Endothelial cell of umbilical vein (primary cell): Measurements from ENCODE around the gene EXOC7. TPM values are rescaled to one million over a fixed set of nuclear protein-coding genes. Genes with fewer than 3 reads are reported as not detected.

ENCODE experiments used
- BruUV-seq: library from RNA; stranded (reverse); fragments of 400-500 nt; replicated peaks from 2 replicates; lab custom pipeline; 2021; lab: Mats Ljungman, UMichigan
- CTCF ChIA-PET: fragments of 300-600, 350-600 bp; sonication (Branson Sonifier 250); formaldehyde crosslinking; loops from one replicate; lab custom pipeline; 2021; ENCODE audit warnings: antibody characterized with exemption, inconsistent platforms; lab: Charles Lee
- POLR2A ChIA-PET: fragments of 300-600, 350-600 bp; sonication (Branson Sonifier 250); formaldehyde crosslinking; loops from one replicate; lab custom pipeline; 2021; ENCODE audit warnings: antibody characterized with exemption, inconsistent platforms; lab: Charles Lee
- DNase-seq: peaks from one replicate; pipeline ENCODE4 v3.0.0-alpha.2; 2011; ENCODE audit warnings: low read depth, low spot score
- FAIRE-seq: peaks from 2 replicates; lab custom pipeline; 2011; peaks lifted over from hg19 to GRCh38; lab: Jason Lieb, UNC
- H2AFZ ChIP-seq: 2 replicates; pipeline ENCODE4 v1.6.0; 2012; ENCODE audit warnings: low read depth, low read length, control low read depth, inconsistent platforms
- H3K27ac ChIP-seq: 2 replicates; pipeline ENCODE4 v1.5.1; 2011; ENCODE audit warnings: low read depth, mild to moderate bottlenecking, control low read depth, low read length, moderate library complexity; ENCODE audit not compliant: insufficient read depth
- H3K27me3 ChIP-seq, 2 experiments: 2 replicates each; pipeline versions ENCODE4 v1.6.0 to v1.6.1; 2011; ENCODE audit warnings: low read length in 2 of 2, mixed read lengths in 1 of 2; ENCODE audit not compliant: control insufficient read depth in 2 of 2, insufficient read depth in 2 of 2
- H3K36me3 ChIP-seq, 2 experiments: 2 replicates in 1 of 2; 3 replicates in 1 of 2; pipeline ENCODE4 v1.5.1; 2011; ENCODE audit warnings: low read length in 2 of 2, mild to moderate bottlenecking in 1 of 2, moderate library complexity in 1 of 2; ENCODE audit not compliant: control insufficient read depth in 2 of 2, insufficient read depth in 2 of 2; ENCODE audit errors: extremely low read depth in 1 of 2
- H3K4me1 ChIP-seq: 3 replicates; pipeline ENCODE4 v1.5.1; 2011; ENCODE audit warnings: mild to moderate bottlenecking, low read length; ENCODE audit not compliant: control insufficient read depth, insufficient read depth; ENCODE audit errors: extremely low read depth
- H3K4me2 ChIP-seq: 2 replicates; pipeline ENCODE4 v1.6.1; 2011; ENCODE audit warnings: low read length, control low read depth, mixed read lengths; ENCODE audit not compliant: insufficient read depth
- H3K4me3 ChIP-seq, 3 experiments: fragments of 200-600 bp in 1 of 3; sonication (generic), shearing (Covaris generic) in 1 of 3; replicated peaks in 1 of 3; 2 replicates each; pipeline ENCODE4 v1.5.1; 2011 to 2016; ENCODE audit warnings: control low read depth in 3 of 3, low read length in 3 of 3, mild to moderate bottlenecking in 2 of 3, inconsistent platforms in 1 of 3, low read depth in 1 of 3, moderate library complexity in 1 of 3; ENCODE audit not compliant: insufficient read depth in 1 of 3
- H3K79me2 ChIP-seq: 2 replicates; pipeline ENCODE4 v1.6.0; 2012; ENCODE audit warnings: low read length, inconsistent platforms; ENCODE audit not compliant: control insufficient read depth, insufficient read depth
- H3K9ac ChIP-seq: replicated peaks from 2 replicates; pipeline ENCODE3; 2011; ENCODE audit warnings: low read length, control low read depth; ENCODE audit not compliant: insufficient read depth; ENCODE audit errors: extremely low read depth
- H3K9me1 ChIP-seq: replicated peaks from 3 replicates; pipeline ENCODE4 v1.6.0; 2011; ENCODE audit warnings: mild to moderate bottlenecking, low read length; ENCODE audit not compliant: control insufficient read depth, insufficient read depth; ENCODE audit errors: extremely low read depth
- H3K9me3 ChIP-seq: replicated peaks from 2 replicates; pipeline ENCODE4 v1.5.1; 2012; ENCODE audit warnings: low read length, inconsistent platforms; ENCODE audit not compliant: control insufficient read depth, insufficient read depth
- H4K20me1 ChIP-seq: replicated peaks from 2 replicates; pipeline ENCODE3; 2011; ENCODE audit warnings: mild to moderate bottlenecking, low read length; ENCODE audit not compliant: control insufficient read depth, insufficient read depth; ENCODE audit errors: extremely low read depth
- FOS ChIP-seq: IDR thresholded peaks from 2 replicates; pipeline ENCODE4 v1.6.1; 2011; ENCODE audit warnings: mild to moderate bottlenecking, low read length, moderate library complexity, borderline replicate concordance; ENCODE audit not compliant: insufficient read depth
- JUN ChIP-seq: IDR thresholded peaks from 2 replicates; pipeline ENCODE4 v1.6.1; 2011; ENCODE audit warnings: borderline replicate concordance, low read depth; ENCODE audit not compliant: insufficient read length, insufficient read depth
- MAX ChIP-seq: IDR thresholded peaks from 2 replicates; pipeline ENCODE4 v1.6.1; 2011; ENCODE audit not compliant: insufficient read depth, insufficient read length
- MYC ChIP-seq: IDR thresholded peaks from one replicate; pipeline ENCODE4 v1.6.1; 2011; ENCODE audit warnings: mild to moderate bottlenecking, low read depth, low read length
- POLR2A ChIP-seq: IDR thresholded peaks from 2 replicates; pipeline ENCODE4 v1.6.1; 2012; ENCODE audit warnings: low read depth, mild to moderate bottlenecking, control low read depth, low read length
- dilution Hi-C: fragments of 300-500 bp; cut with MboI; formaldehyde crosslinking; loops from one replicate; pipeline ENCODE4 v1.15.0; 2019; ENCODE audit warnings: low sequenced_read_pairs; ENCODE audit not compliant: extremely low pct_ligation_motif_present
- intact Hi-C: fragments of 100-400 bp; cut with micrococcal nuclease; formaldehyde crosslinking; loops from one replicate; pipeline ENCODE4 v1.10.0; 2022
- polyA plus RNA-seq, 4 experiments: library from polyadenylated mRNA; depleted of rRNA in 3 of 4; stranded (reverse) in 3 of 4; unstranded in 1 of 4; fragments of >200 nt; gene quantifications; 2 replicates each; pipeline versions ENCODE4 v1.2.1 to v1.2.3, GENCODE V29; 2011 to 2012; ENCODE audit warnings: missing spikeins in 1 of 4
- total RNA-seq: library from RNA; stranded (reverse); gene quantifications from 2 replicates; pipeline ENCODE4 v1.2.3, GENCODE V29; 2021
- TF ChIP-seq, protein P1 (sequence below), 2 donors: IDR thresholded peaks; 1 replicate in 1 of 2; 2 replicates in 1 of 2; pipeline ENCODE4 v1.5.1; 2011; ENCODE audit warnings: low read length in 2 of 2, mild to moderate bottlenecking in 2 of 2, moderate library complexity in 2 of 2, control low read depth in 1 of 2, inconsistent platforms in 1 of 2, low read depth in 1 of 2; ENCODE audit not compliant: insufficient read depth in 1 of 2; ENCODE audit errors: extremely low read depth in 1 of 2

EXOC7 gene
- total and polyA plus RNA-seq, 2 donors (not counting 3 experiments of a cell fraction or from before 2014, with no cell fraction given) = 91.5 to 137 TPM

- H3K4me3 ChIP-seq = no peak overlapping the region
- H3K9ac ChIP-seq = no peak overlapping the region
- TF ChIP-seq, protein P1, sequence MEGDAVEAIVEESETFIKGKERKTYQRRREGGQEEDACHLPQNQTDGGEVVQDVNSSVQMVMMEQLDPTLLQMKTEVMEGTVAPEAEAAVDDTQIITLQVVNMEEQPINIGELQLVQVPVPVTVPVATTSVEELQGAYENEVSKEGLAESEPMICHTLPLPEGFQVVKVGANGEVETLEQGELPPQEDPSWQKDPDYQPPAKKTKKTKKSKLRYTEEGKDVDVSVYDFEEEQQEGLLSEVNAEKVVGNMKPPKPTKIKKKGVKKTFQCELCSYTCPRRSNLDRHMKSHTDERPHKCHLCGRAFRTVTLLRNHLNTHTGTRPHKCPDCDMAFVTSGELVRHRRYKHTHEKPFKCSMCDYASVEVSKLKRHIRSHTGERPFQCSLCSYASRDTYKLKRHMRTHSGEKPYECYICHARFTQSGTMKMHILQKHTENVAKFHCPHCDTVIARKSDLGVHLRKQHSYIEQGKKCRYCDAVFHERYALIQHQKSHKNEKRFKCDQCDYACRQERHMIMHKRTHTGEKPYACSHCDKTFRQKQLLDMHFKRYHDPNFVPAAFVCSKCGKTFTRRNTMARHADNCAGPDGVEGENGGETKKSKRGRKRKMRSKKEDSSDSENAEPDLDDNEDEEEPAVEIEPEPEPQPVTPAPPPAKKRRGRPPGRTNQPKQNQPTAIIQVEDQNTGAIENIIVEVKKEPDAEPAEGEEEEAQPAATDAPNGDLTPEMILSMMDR (IDR thresholded peaks at IDR 0.05; ENCODE audit: extremely low read depth in 1 of 2, insufficient read depth in 1 of 2, low read depth in 1 of 2, low read length in 2 of 2) = no peak
- TF ChIP-seq MYC = no peak
- TF ChIP-seq MAX = no peak
- no peak for TF ChIP-seq FOS
- no peak for TF ChIP-seq POLR2A
- TF ChIP-seq JUN = no peak
- no peak overlapping the region for H2AFZ ChIP-seq
- no peak for FAIRE-seq
- no peak overlapping the region for H3K27ac ChIP-seq
- H3K4me2 ChIP-seq = no peak overlapping the region
- ChIA-PET POLR2A (interaction anchor here (0.6 kb wide), 1 partner anchor 160 kb away, joined by 5 read pairs; no protein-coding TSS in a partner anchor), CTCF (interaction anchor here (0.6 to 1.3 kb wide), 3 partner anchors 82 to 203 kb away, joined by 3 to 5 read pairs (median 5); no protein-coding TSS in a partner anchor)
- H3K4me1 ChIP-seq = peaks cover 10% of the 10 kb centered on the region
- no peaks in the 10 kb centered on the region for H3K9me1 ChIP-seq
- intact Hi-C loops (no loop called here), dilution Hi-C loops (no loop called here)
- no peaks in the 10 kb centered on the region for H3K27me3 ChIP-seq
- H3K9me3 ChIP-seq = no peaks in the 10 kb centered on the region
- no peak for DNase-seq
- BruUV-seq = no TSS peak
- no peaks in the 10 kb centered on the region for H4K20me1 ChIP-seq
- peaks cover 4 to 31% of the 10 kb centered on the region in 2 experiments for H3K36me3 ChIP-seq
- no peaks in the 10 kb centered on the region for H3K79me2 ChIP-seq
Measured at GRCh38 chr17:76095943-76096342, 7.6 kb downstream of the EXOC7 start.
